Fibroblast of upper back skin (primary cell): ENCODE results near the gene UROC1.

Experiments used
- DNase-seq: peaks from one replicate; pipeline ENCODE4 v3.0.0-alpha.2; 2013

Gene UROC1

DNA sequence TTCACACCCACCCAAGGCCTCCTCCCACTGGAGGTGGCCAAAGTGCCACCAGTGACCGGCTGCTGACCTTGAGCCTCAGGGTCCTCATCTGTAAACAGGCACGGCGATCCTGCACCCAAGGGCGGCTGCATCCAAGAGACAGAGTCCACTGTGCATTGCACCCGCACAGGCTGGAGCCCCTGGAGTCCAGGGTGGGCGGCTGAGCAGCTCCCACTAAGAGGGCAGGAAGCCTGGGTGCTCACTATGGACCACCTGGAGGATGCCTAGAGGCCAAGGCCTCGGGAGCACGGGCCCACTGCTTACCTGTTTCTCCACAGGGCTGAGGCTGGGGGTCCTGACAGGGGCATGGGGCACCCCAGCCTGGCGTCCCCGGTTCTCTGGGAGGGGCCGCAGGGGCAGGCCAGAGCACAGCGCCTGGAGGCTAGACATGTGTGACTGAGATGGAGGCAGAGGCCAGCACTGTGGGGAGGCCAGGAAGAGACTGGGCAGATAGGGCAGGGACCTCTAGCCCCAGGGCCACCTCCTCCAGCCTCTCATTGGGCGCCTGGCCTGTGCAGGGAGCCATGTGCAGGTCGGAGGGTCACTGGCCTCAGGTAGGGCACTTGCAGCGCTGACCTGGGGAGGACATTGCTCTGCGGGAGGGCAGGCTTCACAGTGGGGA is at the start of gene UROC1:
TSS of gene UROC1 (minus strand) at position 483 of the 661 bp plus-strand sequence. CDS start at position 429, 54 bp downstream.
- no peak for DNase-seq

- no peak for DNase-seq
Observed at GRCh38 chr3:126562737-126563276, 45.2 kb upstream of the UROC1 start.

- no peak for DNase-seq
Observed at GRCh38 chr3:126558336-126559071, 40.9 kb upstream of the UROC1 start, which contains the start of gene C3orf22. Gene C3orf22, minus strand, starts transcription at chr3:126558932. Its CDS starts 5,542 bp downstream, at chr3:126553390.

DNA sequence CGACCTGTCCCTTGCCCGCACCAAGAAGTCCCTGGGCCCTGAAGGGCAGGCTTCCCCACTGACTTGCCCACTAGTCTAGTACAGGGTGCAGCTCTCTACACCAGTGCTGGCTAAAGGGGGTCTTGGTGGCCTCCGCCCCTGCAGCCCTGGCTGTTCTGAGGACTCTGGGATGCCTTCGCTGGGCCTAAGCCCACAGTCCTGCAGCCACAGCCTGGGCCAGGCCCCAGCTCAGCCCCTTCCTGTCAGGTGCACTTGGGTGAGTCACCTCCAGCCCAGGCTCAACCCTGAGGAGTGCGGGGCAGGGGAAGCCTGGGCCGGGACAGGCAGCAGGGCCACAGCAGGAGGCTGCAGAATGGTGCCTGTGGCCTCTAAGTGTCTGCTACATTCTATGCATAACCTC is 40.2 kb upstream of the UROC1 start:
- DNase-seq = no peak

GRCh38 chr3:126557415-126557745 is 39.8 kb upstream of the UROC1 start:
- DNase-seq = no peak

DNA sequence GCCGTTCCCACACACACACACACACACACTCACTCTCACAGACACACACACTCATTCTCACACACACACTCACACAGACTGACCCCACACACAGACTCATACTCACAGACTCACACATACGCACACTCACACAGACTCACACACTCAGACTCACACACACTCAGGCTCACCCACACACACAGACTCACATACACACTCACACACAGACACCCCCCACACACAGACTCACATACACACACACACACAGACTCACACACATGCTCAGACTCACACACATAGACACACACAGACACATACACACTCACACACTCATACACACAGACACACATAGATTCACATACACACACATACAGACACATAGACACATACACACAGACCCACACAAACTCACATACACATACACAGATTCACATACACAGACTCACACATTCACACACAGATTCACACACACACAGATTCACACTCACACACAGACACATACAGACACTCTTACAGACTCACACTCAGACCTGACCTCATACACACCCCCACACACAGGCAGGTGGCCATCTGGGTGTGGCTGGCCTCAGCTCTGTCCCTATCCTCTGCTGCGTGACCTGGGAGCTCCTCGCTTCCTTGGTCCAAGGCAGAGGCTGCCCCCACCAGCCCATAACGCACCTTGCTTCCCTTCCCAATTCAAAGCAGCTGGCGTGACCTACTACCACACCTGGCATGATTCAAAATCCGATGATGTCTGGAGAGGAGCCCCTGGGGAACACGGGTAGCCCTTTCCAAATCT is 39.3 kb upstream of the UROC1 start:
- no peak for DNase-seq

GRCh38 chr3:126555795-126556636 is 38.4 kb upstream of the UROC1 start:
- no peak for DNase-seq

DNA sequence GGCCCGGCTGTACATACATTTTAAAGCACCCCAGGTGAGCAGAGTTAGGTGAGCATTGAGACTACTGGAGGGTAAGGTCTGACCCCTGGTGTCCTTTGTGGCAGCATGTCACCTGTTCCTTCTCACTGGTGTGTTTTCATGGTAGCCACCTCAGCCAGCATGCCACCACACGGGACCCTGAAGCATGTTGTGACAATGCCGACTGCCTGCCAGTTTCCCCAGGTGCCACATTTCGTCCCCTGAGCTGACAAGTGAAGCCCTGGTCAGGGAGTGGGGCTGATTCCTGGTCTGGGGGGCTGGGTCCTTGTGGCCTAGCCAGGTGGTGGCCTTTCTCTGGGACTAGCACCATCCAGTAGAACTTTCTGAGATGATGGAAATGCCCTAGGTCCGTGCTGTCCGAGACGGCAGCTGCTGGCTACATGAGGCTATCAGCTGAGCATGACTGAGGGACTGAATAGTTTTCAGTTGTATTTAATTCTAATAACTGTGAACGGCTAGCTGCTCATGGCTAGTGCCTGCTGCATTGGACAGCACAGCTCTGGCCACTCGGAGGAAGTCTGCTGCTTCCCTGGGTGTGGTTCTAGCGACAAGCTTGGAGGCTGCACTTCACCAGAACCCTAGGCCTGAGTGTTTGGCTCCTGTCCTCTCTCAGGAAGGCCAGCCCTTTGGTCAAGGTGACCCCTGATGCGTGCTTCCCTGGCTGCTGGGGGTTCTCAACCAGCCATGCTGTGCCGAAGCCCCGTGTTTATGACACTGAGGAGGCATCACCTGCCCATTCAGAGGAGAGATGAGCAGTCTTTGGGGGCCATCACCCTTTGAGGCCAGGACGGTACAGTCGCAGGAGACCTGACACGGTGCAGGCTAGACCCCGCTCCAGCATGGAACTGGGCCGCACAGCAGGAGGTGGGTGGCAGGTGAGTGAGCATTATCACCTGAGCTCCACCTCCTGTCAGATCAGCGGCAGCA is 37.3 kb upstream of the UROC1 start:
- DNase-seq = no peak

DNA sequence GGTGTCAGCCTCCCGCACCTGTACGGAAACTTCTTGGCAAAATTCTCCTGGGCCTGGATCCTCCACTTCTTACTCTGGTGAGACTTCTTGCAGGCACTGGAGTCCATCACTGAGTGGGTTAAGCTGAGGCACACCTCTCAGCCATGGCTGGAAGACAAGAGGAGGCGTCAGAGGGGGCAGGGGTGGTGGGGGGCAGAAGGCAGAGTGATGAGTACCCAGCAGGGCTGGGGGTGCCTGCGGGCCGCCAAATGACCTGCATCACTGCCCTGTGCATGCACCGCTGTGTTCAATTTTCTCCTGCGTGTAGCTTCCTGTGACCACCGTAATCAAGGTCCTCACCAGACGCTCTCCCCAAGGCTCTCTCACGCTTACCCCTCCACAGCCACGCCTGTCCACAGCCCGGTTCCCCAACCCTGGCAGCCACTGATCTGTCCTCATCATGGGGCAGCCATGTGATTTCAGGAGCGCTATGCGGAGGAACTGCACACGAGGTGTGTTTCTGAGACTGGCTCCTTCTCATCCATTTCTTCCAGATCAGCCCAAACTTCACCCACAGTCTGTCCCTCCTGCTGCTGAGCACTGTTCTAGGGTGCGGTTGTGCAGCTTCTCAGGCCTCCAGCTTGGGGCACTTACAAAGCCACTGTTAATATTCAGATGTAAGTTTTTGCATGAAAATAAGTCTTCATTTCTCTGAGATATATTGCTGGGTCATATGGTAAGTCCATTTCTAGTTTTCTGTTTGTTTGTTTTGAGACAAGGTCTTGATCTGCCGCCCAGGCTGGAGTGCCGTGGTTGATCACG is 35.9 kb upstream of the UROC1 start:
- no peak for DNase-seq

- DNase-seq = no peak
Observed at GRCh38 chr3:126552688-126553283, 35.2 kb upstream of the UROC1 start.

GRCh38 chr3:126551839-126552687 is 34.5 kb upstream of the UROC1 start:
- DNase-seq = no peak

DNA sequence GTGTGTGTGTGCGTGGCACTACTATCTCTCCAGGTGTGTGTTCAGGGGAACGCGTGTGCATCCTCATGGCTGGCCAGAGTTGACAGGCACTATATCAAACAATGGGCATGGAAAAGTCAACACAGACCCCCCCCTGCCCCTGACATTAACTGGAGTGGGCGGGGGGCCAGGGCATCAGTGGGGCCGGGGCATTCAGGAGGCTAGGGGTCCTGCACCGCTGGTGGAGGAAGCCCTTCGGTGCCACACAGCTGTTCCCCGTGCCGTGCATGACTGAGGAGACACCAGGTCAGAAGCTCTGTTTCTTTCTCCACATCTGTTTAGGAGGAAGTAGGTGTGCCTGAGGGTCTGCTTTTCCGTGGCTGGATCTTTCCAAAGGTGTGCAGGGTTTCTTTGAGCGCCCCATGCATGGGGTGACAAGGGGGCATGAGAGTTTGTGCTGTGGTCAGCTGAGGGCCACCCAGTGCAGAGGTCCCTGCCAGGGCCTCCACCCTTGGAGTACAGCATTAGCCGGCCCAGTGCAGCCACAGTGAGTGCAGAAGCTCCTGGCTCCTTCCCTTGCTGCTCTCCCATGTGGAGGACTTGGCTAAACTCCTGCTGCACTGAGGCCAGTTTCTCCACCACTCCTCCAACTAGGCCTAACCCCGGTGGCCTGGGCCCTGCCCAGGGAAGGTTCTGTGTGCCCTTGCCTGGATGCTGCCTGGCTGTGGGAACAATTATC is 33.7 kb upstream of the UROC1 start:
- DNase-seq = no peak

GRCh38 chr3:126550488-126551051 is 33.0 kb upstream of the UROC1 start:
- DNase-seq = no peak

GRCh38 chr3:126549861-126550487 is 32.4 kb upstream of the UROC1 start:
- no peak for DNase-seq

- DNase-seq = no peak
Observed at GRCh38 chr3:126548556-126549466, 31.2 kb upstream of the UROC1 start.

DNA sequence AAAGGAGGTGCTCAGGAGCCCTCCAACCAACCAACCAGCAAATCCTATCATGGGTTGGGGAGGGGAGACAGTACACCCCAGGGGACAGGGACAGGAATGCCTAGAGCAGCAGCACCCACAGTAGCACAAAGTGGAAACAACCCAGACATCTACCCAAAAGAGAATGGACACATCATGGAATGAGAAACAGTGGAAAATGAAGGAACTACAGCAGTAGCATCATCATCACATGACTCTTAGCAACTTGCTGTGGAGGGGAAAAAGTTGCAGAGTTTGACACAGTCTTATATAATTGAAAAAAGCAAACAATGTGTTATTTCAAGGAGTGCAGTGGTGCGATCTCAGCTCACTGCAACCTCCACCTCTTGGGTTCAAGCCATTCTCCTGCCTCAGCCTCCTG is 30.1 kb upstream of the UROC1 start:
- DNase-seq = no peak
